GM18511 (cell line): ENCODE data around the gene PDZRN3.

ENCODE experiments used
- ATAC-seq: cut with Tn5 transposase; IDR thresholded peaks from one replicate; pipeline ENCODE4 v1.9.1; 2021; ENCODE audit warnings: mild to moderate bottlenecking, moderate library complexity; ENCODE audit not compliant: unreplicated experiment

PDZRN3 gene

GRCh38 chr3:73623346-73623745, 1.4 kb downstream of the PDZRN3 start:
- no peak for ATAC-seq

GRCh38 chr3:73622091-73622805, 2.5 kb downstream of the PDZRN3 start:
- ATAC-seq, result no peak

GRCh38 chr3:73621388-73621787, 3.4 kb downstream of the PDZRN3 start:
- no peak for ATAC-seq

- ATAC-seq, result no peak
Measured at GRCh38 chr3:73618461-73618860, 6.3 kb downstream of the PDZRN3 start.

GRCh38 chr3:73616056-73616455, 8.7 kb downstream of the PDZRN3 start:
- ATAC-seq, result no peak

GRCh38 chr3:73614419-73614818, 10.3 kb downstream of the PDZRN3 start:
- no peak for ATAC-seq

- no peak for ATAC-seq
Measured at GRCh38 chr3:73611176-73611575, 13.6 kb downstream of the PDZRN3 start.

- ATAC-seq, result no peak
Measured at GRCh38 chr3:73610493-73610892, 14.2 kb downstream of the PDZRN3 start.

- ATAC-seq, result no peak
Measured at GRCh38 chr3:73609655-73610054, 15.1 kb downstream of the PDZRN3 start.

GRCh38 chr3:73609315-73609641, 15.5 kb downstream of the PDZRN3 start:
- ATAC-seq, result no peak

GRCh38 chr3:73608456-73609314, 16.1 kb downstream of the PDZRN3 start:
- no peak for ATAC-seq

- no peak for ATAC-seq
Measured at GRCh38 chr3:73605861-73606260, 18.9 kb downstream of the PDZRN3 start.

GRCh38 chr3:73605412-73605811, 19.3 kb downstream of the PDZRN3 start:
- ATAC-seq, result no peak

GRCh38 chr3:73604451-73604850, 20.3 kb downstream of the PDZRN3 start:
- no peak for ATAC-seq

GRCh38 chr3:73603762-73604171, 21.0 kb downstream of the PDZRN3 start:
- no peak for ATAC-seq

GRCh38 chr3:73602170-73602569, 22.6 kb downstream of the PDZRN3 start:
- ATAC-seq, result no peak

- no peak for ATAC-seq
Measured at GRCh38 chr3:73601481-73601880, 23.3 kb downstream of the PDZRN3 start.

- ATAC-seq, result no peak
Measured at GRCh38 chr3:73601011-73601410, 23.7 kb downstream of the PDZRN3 start.

- ATAC-seq, result no peak
Measured at GRCh38 chr3:73600293-73600938, 24.3 kb downstream of the PDZRN3 start.

- ATAC-seq, result no peak
Measured at GRCh38 chr3:73599605-73600004, 25.1 kb downstream of the PDZRN3 start.

- no peak for ATAC-seq
Measured at GRCh38 chr3:73597476-73597875, 27.3 kb downstream of the PDZRN3 start.
